ENCODE results near the gene TTC23. TPM values are rescaled to one million over a fixed set of nuclear protein-coding genes. Genes with fewer than 3 reads are reported as not detected.

Gene TTC23
- total and polyA plus RNA-seq, 9 of the 15 experiments (the other 6 are each of a cell fraction or from before 2014, with no cell fraction given) = 0.41 to 4.5 (median 2.5) TPM

GRCh38 chr15:99154271-99154670 is 95.1 kb downstream of the TTC23 start:
- Histone ChIP-seq H3K9me3 (replicated peaks; ENCODE audit: control insufficient read depth, insufficient read depth, low read depth, low read length) (no peaks in the 10 kb centered on the region), H3K9me1 (ENCODE audit: control insufficient read depth, insufficient read depth, low read length) (no peaks in the 10 kb centered on the region), H3K36me3 (ENCODE audit: control insufficient read depth, insufficient read depth, low read length) (no peaks in the 10 kb centered on the region), H3K79me2 (ENCODE audit: control insufficient read depth, insufficient read depth, low read length) (no peaks in the 10 kb centered on the region), H3K4me2 (ENCODE audit: insufficient read depth, low read length) (no peak overlapping the region), H2AFZ (ENCODE audit: low read depth, low read length) (no peak overlapping the region), H3K9ac (ENCODE audit: insufficient read depth in 1 of 2, low read depth in 2 of 2, low read length in 2 of 2) (no peak overlapping the region), H3K27ac (ENCODE audit: extremely low read depth, low read depth, low read length) (no peak overlapping the region), H3K27me3 (ENCODE audit: control insufficient read depth in 2 of 2, insufficient read depth in 2 of 2, low read length in 2 of 2) (no peaks in the 10 kb centered on the region), H3K4me1 (replicated peaks in 1 of 2; ENCODE audit: control insufficient read depth in 2 of 2, insufficient read depth in 2 of 2, low read length in 2 of 2) (peaks cover 0 to 2% of the 10 kb centered on the region in 2 experiments; a peak in 2 of 5 replicates), H4K20me1 (replicated peaks; ENCODE audit: control insufficient read depth, insufficient read depth, low read length) (no peaks in the 10 kb centered on the region), H3K4me3 (no peak overlapping the region)
- ChIA-PET POLR2A (no interaction called here), CTCF (ENCODE audit: low intra/inter-chr PET ratio) (no interaction called here)
- in situ Hi-C loops (cut with MboI) (no loop called here), intact Hi-C loops (cut with micrococcal nuclease) (no loop called here)
- ATAC-seq = no peak
- DNase-seq (ENCODE audit: extremely low read depth in 1 of 4, low spot score in 3 of 4) = no peak
- WGBS (ENCODE audit: insufficient coverage, low coverage, missing lambda C conversion rate) = 12% methylated on average over 2 of the region's 2 CpGs
- no peak for FAIRE-seq
- TF ChIP-seq ETS2 (tag; IDR thresholded peaks at IDR 0.05; ENCODE audit: borderline replicate concordance, poor library complexity, severe bottlenecking) = no peak
- TF ChIP-seq FOXP1 (CRISPR knock-in tag; IDR thresholded peaks at IDR 0.05) = no peak
- no peak for TF ChIP-seq ZNF124 (CRISPR knock-in tag; IDR thresholded peaks at IDR 0.05)
- no peak for TF ChIP-seq ZNF274 (IDR thresholded peaks at IDR 0.05; ENCODE audit: borderline replicate concordance, low read depth, low read length)
- no peak for TF ChIP-seq ZNF518B (CRISPR knock-in tag; IDR thresholded peaks at IDR 0.05)
- BruUV-seq (replicated peaks) = no TSS peak

Measured in K562 (cell line).